ENCODE data around the gene CTCFL.
"Not testable (repeated sequence)": the region's sequence is repeated elsewhere in the genome, so short reads cannot be mapped to it uniquely, and the experiment has no call there.

Gene CTCFL

DNA sequence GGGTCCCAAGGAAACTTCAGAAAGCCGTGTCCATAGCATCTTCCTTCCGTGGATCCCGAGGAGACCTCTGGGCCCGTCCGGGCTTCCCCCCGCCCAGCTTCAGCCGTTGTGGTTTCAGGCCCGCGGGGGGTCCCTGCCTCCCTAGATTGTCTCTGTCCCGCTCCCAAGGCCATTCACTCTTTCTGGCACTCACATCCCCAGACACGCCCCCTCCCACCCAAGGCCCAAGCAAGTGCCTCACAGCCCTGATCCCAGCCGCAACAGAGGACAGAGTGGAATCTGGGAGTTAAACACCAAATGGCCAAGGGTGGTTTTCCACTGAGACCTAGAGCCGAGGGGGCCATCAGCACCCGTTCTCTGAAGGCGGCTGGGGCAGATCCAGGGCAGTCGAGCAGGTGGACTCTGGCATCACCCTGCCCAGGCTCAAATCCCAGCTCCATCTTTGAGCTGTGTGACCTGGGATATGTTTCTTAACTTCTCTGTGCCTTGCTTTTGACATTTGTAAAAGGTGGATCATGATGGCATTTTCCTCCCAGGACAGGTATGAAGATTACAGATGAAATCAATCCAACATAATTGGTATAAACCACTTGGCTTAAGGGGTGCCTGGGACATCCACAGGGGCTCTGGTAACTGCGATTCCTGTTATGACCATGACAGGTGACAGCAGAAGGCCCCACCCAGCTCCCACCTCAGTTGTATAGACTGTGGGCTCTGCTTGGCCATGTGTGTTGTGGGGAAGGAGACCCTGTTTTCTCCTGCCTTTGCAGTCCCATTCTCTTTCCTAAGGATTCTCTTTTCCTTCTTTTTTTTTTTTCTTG lies 48.1 kb downstream of the CTCFL start:
- no peak for DNase-seq

DNA sequence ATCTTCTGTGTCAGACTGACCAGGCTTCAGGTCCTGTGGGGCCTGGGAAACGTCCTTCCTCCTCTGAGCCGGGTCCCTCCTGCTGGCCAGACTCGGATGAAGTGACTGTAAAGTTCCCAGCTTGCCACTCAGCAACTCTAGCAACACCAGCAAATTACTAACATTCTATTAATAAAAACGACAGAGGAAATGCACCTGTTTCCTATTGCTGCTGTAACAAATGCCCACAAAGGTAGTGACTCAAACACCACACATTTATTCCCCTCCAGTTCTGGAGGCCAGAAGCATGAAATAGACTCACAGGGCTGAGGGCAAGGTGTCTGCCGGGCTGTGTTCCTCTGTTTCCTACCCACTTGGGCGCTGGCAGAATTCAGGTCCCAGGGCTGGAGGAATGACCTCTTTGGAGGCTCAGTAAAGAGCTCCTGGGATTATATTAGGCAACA lies 48.8 kb downstream of the CTCFL start:
- no peak for DNase-seq

DNA sequence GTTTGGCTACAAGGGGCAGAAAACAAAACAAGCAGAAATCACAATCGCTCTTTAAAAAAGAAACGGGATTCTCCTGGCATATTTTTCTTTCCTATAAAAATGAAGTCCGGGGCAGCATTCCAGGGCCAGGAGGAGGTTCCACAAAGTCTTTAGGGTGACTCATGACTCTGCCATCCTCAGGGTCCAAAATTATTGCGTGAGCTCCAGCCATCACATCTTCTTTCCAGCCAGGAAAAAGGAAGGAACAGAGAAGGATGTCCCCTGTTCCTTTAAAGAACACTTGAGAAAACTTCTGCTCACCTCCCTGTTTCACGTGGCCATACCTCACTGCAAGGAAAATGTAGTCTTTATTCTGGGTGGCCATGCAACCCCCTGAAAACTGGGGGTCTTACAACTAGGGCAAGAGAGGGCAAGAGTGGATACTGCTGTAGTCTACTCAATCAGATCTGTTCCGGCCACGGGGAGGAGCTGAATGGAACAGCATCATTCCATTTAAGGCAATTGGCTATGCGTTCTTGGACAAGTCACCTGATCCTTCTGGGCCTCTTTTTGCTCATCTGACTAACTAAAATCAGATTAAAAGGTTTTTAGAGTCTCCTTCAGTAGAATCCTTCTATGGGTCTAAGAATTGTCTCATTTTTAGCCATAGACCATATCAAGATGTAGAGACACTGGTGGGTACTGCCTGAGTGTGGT lies 49.4 kb downstream of the CTCFL start:
- DNase-seq = no peak

DNA sequence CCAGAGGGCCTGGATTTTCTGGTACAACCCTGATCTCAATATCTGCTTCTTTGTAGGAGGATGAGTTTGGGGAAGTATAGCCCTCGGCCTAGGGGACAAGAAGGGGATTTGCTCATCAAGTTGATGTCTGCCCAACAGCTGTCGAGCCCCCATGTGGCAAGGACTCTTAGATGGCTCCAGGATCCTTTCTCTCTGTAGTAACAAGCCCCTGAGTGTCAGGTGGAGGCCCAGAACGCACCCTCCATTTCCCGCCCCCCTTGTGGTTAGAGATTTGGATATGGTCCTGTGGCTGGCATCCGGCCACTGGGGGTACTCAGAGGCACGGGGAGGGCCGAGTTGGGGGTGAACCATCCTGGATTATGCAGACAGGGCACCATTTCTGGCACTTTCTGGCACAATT lies 50.1 kb downstream of the CTCFL start:
- DNase-seq = no peak

DNA sequence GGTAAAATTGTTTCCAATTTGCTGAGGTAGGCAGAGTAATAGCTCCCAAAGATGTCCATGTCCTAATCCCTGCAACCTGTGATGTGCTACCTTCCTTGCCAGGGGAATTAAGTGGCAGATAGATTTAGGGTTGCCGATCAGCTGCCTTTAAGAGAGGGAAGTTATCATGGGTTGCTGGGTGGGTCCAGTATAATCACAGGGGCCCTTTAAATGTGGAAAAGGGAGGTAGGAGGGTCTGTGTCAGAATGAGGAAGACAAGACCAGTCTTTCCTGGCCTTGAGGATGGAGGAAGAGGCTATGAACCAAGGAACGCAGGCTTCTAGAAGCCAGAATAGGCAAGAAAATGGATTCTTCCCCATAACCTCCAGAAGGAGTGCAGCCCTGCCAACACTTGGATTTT lies 50.7 kb downstream of the CTCFL start:
- DNase-seq = no peak

DNA sequence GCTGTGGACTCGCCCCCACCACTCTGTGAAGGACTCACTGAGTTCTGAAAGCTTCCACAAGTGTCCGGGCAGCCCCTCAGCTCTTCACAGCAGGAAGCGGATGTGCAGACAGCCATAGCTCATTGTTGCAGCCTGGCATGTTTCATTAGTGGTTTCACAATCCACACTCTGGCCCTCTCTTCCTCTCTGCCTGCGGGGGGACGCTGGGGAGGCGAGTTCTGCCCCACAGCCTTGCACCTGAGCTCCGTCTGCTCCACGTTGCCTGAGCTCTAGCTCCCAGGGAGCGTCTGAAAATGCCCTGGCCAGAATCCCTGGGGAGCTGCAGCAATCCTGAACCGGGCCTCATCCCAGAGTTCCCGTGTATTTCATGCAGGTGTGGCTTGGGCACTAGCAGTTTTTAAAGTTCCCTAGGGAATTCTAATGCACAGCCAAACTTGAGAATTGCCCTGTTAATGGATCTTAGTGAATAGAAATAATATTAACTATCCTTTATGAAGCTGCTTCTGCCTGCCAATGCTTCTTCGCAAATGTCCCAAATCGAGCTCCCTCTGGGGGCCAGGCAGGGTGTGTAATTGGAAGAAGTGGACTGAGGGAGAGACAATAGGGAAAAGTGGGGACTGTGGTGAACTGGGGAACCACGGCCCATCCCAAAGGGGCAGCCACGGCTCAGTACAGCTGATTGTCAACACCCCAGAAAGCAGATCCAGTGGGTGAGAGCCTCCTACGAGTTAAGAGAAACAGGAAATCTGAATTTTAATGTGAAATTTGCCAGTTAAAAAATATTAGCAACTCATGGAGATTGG lies 51.5 kb downstream of the CTCFL start:
- DNase-seq = no peak

DNA sequence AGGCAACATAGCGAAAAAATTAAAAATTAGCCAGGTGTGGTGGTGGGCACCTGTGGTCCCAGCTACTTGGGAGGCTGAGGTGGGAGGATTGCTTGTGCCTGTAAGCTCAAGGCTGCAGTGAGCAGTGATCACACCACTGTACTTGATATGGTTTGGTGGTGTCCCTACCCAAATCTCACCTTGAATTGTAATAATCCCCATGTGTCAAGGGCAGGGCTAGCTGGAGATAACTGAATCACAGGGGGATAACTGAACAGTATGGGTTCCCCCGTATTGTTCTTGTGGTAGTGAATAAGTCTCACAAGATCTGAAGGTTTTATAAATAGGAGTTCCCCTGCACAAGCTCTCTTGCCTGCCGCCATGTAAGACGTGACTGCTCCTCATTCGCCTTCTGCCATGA lies 52.5 kb downstream of the CTCFL start:
- not testable (repeated sequence) for DNase-seq

DNA sequence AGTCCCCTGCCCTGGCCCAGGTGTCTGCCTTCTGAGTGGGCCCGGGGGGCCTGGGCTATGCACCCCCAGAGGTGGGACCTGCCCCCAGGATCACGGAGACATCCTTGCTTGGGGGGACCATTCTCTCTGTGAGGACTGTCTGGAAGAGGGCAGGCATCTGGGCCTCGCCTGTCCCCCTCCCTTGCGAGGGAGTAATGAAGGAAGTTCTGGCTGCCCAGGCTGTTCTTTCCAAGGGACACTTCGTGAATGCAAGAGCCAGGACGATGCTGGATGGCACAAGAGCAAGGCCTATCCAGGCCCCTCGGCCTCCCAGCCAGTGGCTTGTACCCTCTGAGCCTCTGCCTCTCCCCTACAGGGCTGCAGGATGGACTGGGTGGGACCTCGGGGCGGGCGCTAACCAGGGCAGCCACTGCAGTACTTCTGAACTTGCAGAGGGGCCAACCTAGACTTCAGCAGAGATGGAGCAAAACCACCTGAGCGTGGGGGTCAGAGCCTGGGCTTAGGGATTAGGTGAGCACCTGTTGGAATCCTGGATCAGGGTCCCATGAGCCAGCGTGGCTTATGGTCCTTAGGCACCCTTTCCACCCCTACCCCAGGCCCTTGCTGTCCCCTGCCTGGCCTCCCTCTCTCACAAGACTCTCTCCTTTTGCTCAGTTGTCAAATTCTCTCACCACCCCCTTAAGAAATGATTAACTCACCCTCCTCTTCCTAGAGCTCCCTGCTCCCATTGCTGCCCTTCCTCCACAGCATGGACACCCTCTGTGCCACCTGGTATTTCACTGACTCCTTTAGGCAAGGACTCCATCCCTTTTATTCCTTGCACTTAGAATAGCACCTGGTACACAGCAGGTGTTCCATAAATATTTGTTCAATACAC lies 53.2 kb downstream of the CTCFL start:
- no peak for DNase-seq

DNA sequence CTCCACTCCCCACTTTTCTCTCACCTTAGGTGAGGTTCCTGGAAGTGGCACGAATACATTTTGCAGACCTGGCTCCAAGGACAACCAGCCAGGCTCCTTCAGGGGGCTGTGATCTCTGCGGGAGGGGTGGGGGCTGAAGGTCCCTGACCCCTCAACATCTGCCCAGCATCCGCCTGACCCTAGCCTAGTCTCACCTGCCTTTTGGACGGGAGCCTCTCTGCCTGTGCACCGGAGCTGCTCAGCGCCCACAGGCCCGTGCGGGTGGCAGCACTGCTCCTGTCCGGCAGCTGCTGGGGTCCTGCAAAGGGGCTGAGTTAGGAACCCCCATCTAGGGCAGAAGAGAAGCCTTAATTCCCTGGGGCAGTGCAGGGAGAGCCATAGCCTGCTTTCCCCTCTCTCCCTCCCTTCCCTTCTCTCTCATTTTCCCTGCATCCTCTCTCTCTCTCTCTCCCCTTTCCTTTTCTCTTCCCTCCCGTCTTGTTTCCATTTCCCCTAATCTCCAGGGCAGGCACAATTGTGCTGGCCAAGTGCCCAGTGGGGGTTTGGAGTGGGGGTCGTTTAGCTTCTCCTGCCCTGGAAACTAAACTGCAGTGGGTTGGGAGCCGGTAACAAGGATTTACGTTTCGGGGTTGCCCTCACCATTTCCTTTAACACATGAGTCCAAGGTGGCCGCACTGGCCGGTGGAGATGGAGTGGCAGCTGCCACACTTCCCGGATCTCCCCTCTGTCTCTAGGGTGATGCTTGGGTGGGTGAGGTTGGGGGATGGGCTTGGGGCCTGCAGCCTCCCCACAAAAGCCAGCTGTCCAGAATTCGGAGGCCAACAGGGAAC lies 54.1 kb downstream of the CTCFL start:
- DNase-seq = no peak

DNA sequence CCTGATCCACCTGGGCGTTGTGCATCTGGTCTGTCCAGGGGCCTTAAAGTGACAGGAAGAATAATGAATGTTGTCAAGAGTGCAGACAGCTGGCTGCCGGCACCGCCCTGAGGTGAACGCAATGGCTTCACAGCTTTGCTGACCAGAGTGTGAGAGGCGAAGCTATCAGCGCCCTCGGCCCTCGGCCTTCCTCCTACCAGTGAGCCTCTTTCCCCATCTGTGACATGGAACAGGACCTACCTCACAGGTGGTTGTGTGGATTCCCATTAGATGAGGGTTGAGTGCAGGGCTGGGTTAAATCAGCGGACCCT lies 54.8 kb downstream of the CTCFL start:
- no peak for DNase-seq

DNA sequence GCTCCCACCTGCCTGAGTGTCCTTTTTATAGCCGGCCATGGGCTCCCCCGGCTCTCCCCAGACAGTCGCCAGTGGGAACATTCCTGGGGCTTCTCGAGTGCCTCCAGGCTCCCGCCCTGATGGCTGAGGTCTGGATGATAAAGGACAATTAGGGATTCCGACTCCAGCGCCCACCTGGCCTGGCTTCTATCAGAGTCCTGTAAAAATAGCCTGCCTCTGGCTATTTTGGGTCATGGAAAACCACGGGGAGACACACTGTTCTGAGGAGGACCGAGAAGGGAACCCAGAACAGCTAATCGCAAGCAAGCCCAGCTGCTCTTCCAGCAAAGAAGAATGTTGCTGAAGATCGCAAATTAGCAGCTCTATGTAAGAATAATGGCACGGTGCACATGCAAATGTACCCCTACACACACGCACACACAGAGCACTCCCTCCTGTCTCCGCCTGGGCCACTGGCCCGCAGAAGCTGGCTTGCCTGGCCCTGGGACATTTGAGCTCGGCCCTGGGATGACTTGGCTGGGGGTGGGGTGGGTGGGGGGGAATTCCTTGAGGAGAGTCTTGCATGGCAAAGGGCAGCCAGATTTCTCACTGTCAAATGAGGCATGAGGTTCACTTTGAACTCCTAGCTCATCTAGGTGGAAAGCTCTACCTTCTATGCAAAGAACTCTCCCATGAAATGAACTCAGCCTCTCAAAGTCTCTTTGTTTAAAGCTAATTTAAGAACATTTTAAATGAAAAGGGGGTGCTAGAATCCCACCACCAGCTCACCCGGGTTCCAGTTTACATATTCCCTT lies 55.3 kb downstream of the CTCFL start:
- no peak for DNase-seq

DNA sequence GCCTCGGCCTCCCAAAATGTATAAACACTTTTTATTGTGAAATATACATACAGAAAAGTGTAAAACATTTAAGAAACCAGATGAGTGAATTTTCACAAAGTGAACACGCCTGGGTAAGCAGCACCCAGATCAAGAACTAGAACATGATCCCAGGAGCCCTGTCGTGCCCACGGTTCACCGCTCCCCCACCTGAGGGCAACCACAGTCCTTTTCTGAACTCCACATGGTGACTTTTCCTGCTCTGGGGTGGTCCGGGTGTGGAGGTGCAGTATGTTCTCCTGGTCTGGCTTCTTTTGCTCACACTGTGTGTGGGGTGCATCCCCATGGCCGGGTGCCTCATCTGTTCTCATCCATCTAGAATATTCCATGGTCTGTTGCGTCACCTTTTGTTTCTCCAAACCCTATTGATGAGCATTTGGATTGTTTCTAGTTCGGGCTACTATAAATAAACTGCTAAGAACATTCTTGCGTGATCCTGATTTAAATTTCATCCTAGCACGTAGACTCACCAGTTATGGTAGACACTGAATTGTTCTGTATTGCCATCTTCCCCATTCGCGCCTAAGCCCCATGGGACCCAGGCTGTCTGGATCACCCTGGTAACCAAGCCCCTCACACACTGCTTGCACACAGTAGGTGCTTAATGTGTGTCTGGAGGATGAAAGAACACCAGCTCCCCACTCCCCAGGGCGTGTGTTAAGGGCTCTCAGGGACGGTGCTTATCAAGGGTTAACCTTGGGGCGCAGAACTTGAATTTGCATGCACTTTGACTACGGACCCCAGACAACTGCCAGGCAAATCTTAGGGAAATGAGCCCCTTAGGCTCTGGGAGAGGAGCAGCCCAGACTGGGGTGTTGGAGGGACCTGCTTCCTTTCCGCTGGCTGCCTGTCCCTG lies 56.2 kb downstream of the CTCFL start:
- DNase-seq = no peak

DNA sequence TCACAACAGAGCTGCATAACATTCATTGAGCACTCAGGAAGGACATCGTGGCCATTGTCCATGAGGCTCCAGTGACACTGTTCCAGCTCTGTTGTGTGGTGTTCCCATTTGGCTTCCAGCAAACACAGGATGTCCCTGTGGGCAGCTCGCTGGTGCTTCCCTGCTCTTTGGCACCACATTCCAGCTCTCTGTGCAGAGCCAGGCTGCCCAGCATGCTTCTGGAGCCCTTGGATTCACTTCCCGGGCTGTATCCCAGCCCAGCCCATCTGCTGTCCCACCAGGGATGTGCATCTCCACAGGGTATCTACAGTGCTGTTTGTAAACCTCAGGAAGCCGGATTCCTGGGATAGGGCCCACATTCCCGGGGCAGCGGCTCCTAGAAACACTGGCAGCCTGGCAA lies 57.2 kb downstream of the CTCFL start:
- no peak for DNase-seq

DNA sequence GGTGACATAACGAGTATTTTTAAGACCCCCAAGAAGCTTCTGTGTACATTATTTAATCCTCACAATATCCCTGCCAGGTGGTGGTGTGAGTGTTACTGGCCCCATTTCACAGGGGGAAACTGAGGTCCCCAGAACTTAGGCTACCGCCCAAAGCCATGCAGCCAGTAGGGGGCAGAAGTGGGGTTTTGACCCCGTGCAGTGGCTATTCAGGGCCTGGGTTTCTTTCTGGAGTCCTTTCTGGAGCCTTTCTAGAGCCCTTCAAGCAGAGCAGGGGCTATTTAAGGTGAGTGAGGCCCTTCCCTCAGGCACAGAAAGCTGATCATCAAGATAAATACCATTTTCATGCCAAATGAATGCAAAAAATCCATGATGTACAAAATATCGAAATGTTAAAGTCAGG lies 59.0 kb downstream of the CTCFL start:
- DNase-seq = no peak

DNA sequence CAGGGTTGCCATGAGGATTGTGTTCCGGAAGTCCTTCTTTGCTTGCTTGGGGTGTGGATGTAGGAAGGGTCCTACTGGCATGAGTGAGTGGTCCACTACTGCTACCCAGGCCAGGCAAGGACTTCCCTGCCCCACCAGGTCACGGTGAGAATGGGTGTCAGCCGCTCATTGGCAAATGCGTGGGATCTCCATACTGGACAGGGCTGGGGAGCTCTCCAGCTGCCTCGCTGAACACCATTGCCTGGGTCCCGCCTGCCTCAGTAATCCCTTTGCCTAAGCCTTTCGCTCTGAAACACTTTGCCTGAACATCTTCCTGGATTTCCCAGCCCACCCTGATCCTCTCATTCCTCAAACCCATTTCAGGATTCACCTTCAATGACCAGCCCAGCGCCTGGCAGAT lies 59.5 kb downstream of the CTCFL start:
- DNase-seq = no peak

DNA sequence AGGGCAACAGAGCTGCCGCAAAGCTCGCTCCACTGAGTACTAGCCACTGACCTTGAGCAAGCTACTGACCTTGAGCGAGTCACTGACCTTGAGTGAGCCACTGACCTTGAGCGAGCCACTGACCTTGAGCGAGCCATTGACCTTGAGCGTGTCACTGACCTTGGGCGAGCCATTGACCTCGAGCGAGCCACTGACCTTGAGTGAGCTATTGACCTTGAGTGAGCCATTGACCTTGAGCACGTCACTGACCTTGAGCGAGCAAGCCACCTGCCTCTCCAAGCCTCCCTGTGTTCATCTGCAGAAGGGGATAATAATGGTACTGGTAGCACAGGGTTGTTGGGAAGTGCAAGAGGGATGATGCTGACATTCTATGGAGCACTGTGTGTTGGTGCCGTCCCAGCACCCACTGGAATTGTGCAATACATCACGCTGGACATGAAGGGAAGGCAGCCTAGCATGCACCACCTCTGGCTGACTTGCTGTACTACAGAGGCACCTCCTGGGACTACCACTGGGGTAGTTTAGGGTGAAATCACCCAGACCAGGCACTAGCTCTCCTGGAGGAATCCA lies 60.2 kb downstream of the CTCFL start:
- DNase-seq = no peak

DNA sequence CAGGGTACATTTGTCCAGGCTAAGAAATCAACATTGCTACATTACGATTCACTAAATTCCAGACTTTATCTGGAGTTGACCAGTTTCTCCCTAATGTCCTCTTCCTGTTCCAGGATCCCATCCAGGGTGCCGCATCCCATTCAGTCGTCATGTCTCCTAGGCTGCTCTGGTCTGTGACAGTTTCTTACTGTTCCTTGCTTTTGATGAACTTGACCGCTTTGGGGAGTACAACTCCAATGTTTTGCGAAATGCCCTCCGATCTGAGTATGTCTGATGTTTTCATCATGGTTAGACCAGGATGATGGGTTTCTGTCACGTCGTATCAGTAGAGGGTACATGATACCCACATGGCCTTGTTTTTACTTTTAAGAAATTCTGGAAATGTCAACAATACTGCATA lies 62.2 kb downstream of the CTCFL start:
- DNase-seq = no peak

DNA sequence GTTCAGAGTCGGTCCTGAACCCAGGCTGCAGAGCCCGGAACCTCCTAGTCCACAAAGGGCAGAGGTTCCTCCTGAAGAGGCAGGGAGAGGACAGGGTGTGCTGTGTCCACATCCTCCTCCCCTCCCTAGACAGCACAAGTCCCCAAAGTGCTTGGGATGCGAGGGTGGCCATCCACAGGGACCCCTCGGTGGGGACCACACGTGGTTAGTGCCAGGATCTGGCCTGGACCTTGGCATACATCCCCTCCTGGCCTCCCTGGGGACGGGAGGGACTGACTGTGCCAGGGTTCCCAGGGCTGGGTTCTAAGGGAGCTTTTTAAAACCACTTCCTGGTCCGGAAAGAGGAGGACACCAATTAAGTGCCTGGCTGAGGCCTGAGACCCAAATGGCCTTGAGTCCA lies 63.2 kb downstream of the CTCFL start:
- no peak for DNase-seq

DNA sequence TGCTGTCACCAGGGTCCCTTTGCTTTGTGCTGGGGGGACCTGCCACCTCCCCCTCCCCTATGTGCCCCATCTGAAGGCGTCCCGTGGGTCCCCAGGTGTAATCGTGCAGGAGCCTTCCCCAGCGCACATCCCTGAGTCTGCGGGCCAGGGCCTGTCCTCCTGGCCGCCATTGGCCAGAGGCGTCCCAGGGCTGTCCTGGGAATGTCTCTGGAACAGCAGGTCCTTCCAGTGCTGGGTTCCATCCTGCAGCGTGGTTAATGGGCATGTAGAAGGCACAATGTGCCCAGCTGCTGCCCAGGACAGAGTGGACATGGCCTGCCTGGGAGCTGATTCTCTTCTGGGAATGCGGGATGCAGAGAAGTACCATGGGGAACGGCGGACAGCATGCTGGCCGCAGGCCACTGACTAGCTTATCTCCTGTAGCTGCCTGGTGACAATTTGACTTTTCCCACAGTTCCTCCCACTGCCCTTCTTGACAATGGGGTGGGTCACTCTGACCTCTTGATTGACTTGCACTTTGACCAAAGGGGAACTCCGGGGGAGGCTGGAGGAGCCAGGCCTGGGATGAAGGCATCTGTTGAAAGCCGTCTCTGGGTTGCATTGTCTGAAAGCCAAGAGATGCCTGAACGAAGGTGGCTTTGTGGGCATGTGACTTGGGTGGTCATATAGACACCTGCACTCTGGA lies 64.0 kb downstream of the CTCFL start:
- DNase-seq = no peak
